ENCODE results near the gene PKM. TPM values are rescaled to one million over a fixed set of nuclear protein-coding genes. Genes with fewer than 3 reads are reported as not detected.

The PKM gene
- total and polyA plus RNA-seq, 9 of the 15 experiments (the other 6 are each of a cell fraction or from before 2014, with no cell fraction given) = 140 to 825 (median 383) TPM

DNA sequence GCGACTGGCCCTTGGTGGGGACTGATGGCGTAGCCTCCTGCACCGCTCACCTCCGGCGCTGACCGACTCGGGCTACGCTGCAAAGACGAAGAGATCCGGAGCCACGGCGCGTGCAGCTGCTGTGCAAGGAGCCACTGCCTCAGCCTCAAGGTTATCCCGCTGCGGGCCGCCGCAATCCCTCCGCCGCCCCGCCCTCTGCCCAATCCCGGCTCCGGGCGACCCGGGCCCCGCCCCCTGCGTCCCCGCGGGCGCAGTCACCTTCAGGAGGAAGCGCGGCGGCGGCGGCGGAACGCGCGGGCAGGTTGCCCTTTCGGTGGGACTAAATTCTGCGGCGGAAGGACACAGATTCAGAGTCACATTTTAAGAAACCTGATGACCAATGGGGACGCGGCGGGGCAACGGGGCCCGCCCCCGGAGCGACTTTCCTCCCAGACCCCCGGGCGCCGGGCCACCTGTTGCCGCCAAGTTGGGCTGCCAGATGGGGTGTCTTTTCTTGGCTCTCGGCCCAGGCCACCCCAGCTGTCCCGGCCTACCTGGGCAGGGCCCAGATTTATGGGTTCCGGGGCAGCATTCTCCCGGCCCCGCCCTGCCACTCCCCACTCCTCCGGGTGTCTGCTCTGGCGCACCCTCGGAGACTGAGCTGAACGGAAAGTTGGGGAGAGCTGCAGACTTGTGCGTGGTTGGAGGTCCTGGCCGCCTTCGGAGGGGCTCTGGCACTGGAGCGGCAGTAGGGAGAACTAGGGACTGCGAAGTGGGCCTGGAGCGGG is at the start of gene PKM (continued):
- TF ChIP-seq, protein P1, sequence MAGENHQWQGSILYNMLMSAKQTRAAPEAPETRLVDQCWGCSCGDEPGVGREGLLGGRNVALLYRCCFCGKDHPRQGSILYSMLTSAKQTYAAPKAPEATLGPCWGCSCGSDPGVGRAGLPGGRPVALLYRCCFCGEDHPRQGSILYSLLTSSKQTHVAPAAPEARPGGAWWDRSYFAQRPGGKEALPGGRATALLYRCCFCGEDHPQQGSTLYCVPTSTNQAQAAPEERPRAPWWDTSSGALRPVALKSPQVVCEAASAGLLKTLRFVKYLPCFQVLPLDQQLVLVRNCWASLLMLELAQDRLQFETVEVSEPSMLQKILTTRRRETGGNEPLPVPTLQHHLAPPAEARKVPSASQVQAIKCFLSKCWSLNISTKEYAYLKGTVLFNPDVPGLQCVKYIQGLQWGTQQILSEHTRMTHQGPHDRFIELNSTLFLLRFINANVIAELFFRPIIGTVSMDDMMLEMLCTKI (IDR thresholded peaks at IDR 0.05; ENCODE audit: partially characterized antibody) = no peak
- TF ChIP-seq NELFE (IDR thresholded peaks at IDR 0.05; ENCODE audit: insufficient read depth, insufficient read length) = no peak
- no peak for TF ChIP-seq DDX20 (tag; IDR thresholded peaks at IDR 0.05; ENCODE audit: low read depth)
- no peak for TF ChIP-seq ZNF134 (CRISPR knock-in tag; conservative IDR thresholded peaks at IDR 0.05)
- TF ChIP-seq, protein P2, sequence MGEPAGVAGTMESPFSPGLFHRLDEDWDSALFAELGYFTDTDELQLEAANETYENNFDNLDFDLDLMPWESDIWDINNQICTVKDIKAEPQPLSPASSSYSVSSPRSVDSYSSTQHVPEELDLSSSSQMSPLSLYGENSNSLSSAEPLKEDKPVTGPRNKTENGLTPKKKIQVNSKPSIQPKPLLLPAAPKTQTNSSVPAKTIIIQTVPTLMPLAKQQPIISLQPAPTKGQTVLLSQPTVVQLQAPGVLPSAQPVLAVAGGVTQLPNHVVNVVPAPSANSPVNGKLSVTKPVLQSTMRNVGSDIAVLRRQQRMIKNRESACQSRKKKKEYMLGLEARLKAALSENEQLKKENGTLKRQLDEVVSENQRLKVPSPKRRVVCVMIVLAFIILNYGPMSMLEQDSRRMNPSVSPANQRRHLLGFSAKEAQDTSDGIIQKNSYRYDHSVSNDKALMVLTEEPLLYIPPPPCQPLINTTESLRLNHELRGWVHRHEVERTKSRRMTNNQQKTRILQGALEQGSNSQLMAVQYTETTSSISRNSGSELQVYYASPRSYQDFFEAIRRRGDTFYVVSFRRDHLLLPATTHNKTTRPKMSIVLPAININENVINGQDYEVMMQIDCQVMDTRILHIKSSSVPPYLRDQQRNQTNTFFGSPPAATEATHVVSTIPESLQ (CRISPR knock-in tag; IDR thresholded peaks at IDR 0.05) = no peak; the same call in 1 of the 2 replicates
- no peak for TF ChIP-seq SMC3 (conservative IDR thresholded peaks at IDR 0.05; ENCODE audit: insufficient read depth, low read depth, low read length)
- TF ChIP-seq, protein P3, sequence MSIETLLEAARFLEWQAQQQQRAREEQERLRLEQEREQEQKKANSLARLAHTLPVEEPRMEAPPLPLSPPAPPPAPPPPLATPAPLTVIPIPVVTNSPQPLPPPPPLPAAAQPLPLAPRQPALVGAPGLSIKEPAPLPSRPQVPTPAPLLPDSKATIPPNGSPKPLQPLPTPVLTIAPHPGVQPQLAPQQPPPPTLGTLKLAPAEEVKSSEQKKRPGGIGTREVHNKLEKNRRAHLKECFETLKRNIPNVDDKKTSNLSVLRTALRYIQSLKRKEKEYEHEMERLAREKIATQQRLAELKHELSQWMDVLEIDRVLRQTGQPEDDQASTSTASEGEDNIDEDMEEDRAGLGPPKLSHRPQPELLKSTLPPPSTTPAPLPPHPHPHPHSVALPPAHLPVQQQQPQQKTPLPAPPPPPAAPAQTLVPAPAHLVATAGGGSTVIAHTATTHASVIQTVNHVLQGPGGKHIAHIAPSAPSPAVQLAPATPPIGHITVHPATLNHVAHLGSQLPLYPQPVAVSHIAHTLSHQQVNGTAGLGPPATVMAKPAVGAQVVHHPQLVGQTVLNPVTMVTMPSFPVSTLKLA (conservative IDR thresholded peaks at IDR 0.05) = peak; percentile 77 to 89
- no peak for TF ChIP-seq ESRRB (CRISPR knock-in tag; IDR thresholded peaks at IDR 0.05; ENCODE audit: borderline replicate concordance)
- peak; percentile 84 for TF ChIP-seq NFIC (IDR thresholded peaks at IDR 0.05)
- no peak for TF ChIP-seq ZNF212 (CRISPR knock-in tag; IDR thresholded peaks at IDR 0.05)
- TF ChIP-seq, protein P4, sequence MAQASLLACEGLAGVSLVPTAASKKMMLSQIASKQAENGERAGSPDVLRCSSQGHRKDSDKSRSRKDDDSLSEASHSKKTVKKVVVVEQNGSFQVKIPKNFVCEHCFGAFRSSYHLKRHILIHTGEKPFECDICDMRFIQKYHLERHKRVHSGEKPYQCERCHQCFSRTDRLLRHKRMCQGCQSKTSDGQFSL (CRISPR knock-in tag; IDR thresholded peaks at IDR 0.05) = 0 out of 2 replicates have a peak, but pooled peaks have one; percentile 22
- TF ChIP-seq, protein P4 (tag; IDR thresholded peaks at IDR 0.05) = no peak
- TF ChIP-seq DPF2 (IDR thresholded peaks at IDR 0.05) = no peak
- no peak for TF ChIP-seq BCL6 (CRISPR knock-in tag; IDR thresholded peaks at IDR 0.05)
